ENCODE results near the gene GAPDHS.
A peak's percentile ranks its signal among the peaks of the same experiment; 100 is the strongest.

The GAPDHS gene

DNA sequence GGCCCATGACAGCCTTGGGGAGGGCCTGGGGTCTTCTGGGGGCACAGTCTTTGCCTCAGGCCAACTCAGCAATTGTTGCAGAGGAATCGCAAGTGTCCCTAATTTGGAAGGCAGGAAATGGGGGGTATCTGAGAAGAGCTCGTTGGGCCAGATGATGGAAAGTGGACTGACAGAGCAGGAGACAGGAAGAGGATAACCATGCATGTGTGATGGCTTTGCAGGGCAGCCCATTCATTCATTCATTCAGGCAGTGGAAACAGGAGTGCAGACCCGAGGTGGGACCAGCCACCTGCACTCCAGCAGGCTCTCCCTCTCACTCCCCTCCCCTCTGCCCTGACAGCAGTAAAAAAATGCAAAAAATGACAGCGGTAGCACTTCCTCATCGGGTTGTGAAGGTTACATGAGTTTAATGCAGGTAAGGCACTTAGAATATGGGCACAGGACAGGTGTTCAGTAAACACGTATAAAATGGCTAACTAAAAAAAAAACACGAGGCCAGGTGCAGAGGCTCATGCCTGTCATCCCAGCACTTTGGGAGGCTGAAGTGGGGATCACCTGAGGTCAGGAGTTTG, 7.2 kb downstream of the GAPDHS start:
- DNase-seq = no peak

DNA sequence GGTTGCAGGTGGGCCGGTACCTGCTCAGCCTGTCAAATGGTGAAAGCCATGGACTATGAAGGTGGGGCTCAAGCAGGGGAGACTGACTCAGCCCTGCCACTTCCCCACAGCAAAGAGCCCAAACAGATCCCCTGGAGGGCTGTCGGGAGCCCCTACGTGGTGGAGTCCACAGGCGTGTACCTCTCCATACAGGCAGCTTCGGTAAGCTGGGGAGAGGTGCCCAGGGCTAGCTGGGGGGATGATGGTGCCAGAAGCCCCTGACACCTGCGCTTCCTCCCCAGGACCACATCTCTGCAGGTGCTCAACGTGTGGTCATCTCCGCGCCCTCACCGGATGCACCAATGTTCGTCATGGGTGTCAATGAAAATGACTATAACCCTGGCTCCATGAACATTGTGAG, 9.0 kb downstream of the GAPDHS start:
- no peak for DNase-seq

DNA sequence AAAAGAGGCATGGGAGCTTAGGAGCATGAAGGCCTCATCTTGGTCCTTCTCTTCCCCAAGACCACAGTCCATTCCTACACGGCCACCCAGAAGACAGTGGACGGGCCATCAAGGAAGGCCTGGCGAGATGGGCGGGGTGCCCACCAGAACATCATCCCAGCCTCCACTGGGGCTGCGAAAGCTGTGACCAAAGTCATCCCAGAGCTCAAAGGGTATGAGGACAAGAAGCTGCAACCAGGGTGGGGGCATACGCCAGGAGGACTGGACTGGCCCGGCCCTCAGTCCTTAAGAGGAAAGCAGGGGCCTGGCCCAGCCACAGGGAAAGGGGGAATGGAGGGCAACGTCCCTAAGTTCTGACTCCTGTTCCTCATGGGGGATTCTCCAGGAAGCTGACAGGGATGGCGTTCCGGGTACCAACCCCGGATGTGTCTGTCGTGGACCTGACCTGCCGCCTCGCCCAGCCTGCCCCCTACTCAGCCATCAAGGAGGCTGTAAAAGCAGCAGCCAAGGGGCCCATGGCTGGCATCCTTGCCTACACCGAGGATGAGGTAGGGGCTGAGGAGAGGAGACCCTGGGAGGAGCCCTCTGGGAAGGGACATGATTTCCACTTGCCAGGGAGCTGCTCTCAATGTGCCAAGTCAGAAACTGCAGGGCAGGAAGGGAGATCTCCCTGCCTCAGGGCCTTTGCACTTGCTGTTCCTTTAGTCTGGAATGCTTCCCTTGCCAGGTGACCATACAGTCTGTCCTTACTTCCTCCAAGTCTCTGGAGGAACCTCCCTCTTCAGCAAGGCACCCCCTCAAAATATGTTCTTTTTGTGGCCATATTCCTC, 10.2 kb downstream of the GAPDHS start:
- DNase-seq = no peak

DNA sequence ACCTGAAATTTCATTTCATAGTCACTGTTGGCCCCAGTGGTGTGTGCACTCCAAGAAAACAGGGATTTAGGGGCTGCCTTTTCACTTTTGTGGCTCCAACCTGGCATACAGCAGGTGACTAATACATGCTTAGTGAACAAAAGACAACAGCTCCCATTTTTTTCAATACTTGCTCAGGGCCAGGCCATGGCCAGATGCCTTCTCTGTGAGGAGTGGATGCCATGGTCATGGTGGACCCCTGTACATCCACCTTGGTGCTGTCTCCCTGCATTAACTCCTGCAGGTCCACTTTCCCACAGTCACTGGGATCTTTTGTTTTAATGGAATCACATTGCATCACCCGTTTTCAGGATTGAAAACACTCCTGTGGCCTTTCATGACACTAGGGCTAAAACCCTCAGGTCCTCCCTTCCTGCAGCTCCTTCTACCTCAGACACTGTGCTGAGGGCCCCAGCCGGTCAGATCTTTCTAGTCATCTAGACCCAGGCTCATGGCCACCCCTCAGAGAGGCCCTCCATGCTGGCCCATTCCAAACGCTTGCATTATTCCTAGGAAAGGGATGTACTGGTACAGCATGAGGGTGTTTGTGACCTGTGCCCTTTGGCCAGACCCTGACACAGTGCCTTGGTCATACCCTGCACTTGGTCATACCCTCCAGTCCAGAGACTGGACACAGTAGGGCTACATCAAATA, 11.0 kb downstream of the GAPDHS start:
- DNase-seq = no peak

DNA sequence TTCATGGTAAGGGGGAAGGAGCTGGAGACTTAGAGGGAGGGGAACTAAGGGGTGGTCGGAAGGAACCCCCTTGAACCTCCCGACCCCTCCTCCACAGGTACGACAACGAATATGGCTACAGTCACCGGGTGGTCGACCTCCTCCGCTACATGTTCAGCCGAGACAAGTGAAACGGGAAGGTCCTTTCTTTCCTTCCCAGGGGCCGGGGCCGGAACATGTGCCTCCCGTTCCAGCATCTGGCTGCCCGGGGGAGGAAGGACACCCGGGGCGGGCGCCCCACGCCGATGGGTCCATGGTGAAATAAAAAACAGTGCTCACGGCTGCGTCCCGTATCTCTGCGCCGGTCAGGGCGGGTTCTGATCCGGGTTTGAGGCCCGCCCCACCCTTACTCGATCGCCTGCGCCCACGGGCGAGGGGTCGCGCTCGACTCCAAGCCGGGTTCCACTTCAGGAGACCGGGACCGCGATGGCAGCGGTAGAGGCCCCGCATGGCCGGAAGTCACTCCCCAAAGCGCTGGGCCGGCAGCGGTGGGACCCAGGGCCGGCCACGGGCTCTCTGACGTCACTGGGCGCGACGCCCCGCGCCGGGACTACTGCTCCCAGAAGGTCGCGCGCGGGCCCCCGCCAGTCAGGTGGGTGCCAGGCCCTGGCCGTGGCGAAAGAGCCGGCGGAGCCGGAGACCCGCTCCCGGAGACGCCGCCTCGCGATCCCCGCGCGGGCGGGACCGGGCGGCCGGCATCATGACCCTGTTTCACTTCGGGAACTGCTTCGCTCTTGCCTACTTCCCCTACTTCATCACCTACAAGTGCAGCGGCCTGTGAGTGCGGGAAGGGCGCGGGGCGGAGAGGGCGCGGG, 12.0 kb downstream of the GAPDHS start, which contains the start of gene TMEM147:
Gene TMEM147, plus strand, starts transcription at position 626 of the 854 bp plus-strand sequence. Its CDS starts 114 bp downstream, at position 740.
- peak; percentile 75 for DNase-seq

DNA sequence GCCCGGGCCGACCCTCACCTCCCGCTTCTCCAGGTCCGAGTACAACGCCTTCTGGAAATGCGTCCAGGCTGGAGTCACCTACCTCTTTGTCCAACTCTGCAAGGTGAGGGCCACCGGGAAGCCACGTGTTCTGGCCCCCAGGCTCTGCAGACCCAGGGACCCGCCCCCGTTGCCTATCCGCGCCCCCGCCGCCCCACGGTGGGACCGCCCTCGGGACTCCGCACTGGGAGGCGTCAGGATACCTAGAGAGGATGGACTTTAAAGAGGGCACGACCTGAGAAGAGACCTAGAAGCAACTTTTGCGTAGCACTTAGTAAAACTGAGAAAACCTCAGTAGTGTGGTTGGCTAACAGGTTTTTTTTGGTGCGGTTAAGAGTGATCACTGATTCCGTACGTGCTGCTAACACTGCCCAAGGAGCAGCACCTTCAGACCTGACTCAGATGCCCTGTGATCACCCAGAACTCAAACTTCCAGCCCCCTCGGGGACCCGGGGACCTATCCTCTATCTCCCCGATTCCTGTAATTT, 12.7 kb downstream of the GAPDHS start:
- no peak for DNase-seq

DNA sequence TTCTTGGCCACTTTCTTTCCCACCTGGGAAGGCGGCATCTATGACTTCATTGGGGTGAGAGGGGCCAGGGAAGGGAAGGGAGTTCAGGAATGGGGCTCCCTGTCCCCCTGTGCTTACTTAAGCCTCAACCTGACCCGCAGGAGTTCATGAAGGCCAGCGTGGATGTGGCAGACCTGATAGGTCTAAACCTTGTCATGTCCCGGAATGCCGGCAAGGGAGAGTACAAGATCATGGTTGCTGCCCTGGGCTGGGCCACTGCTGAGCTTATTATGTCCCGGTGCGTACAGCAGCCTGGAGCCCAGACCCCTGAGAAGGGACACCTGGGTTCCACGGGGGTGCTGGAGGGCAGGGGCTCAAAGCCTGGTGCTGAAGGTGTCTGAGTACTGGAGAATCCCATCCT, 13.3 kb downstream of the GAPDHS start:
- DNase-seq = no peak

DNA sequence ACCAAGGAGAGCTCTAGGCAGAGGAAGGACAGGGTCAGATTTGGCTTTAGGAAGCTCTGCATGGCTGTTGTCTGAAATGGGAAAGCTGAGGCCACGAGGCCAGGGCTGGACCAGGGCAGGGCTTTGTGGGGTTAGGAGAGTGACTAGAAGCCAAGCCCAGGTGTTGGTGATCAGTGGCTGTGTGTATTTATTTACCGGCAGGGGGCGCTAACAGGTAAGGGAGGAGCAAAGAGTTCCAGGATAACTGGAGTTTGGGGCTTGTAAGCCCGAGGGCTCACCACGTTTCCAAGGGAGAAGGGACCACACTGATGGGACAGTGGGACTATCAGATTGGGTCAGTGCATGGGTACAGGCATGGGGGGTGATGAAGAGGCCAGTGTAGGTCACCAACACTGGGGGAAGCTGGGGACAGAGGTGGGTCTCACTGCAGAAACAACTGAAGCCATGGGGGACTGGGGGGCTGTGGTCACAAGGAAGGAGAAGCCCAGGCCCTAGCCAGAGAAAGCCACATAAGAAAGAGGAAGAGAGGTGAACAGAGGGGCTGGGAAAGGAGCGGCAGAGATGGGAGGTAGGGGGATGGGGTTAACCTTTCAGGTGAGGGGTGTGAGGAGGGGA, 16.0 kb downstream of the GAPDHS start:
- DNase-seq = peak; percentile 50

DNA sequence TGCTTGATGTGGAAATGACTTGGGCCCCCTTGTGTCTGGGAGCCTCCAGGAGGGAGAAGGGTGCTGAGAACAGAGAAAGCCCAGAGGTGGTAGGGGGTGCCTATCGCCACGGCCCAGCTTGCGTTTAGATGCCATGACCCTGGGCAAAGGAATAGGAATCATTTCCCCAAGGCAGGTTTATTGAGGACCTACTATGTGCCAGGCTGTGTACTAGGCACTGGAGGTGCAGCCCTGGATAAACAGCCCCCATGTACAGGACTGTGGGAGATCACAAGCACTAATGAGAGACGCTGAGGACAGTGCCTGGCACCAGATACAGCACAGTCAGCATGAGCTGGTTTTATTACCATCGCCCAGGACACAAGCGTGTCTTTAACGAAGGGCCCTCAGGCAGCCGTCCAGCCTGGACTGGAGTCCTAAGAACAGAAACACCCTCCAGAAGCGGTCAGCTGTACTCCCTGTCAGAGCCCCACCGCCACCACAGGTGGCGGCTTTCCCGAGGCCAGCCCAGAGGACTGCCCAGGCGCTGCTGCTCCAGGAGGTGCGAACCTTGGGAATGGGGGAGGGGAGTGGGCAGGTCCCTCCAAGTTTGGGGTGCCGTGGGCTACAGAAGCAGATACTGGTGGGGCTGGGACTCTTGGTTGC, 16.7 kb downstream of the GAPDHS start:
- DNase-seq = no peak

DNA sequence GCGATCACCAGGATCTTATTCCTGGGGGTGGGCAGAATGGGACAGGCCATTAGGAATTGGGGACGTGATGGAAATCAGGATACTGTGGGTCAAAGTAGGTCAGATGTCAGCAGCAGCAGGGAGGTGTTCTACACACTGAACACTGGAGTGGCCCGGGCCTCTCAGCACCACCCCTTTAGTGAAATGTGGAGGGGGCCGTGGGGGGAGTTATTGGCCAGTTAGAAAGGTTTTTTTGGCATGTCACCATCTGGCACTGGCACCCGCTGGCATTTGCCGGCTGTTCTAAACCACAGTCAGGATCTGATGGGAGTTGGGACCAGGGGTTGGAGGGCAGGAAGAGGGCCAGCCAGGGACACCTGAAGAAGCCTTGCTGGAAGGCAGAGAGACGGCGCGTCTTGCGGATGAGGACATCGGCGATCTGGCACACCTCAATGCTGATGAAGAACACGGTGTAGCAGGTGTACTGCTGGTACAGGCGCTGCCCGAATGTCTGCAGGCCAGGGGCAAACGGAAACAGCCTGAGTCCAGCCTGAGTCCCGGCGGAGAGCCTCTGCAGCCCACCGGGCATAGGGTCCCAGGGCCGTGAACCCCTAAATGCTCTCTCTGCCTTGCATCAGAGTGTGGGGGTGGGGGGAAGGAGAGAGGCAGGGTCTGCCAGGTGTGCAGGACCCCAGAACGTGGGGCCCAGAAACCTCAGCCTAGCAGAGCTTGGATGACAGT, 18.0 kb downstream of the GAPDHS start:
- no peak for DNase-seq

DNA sequence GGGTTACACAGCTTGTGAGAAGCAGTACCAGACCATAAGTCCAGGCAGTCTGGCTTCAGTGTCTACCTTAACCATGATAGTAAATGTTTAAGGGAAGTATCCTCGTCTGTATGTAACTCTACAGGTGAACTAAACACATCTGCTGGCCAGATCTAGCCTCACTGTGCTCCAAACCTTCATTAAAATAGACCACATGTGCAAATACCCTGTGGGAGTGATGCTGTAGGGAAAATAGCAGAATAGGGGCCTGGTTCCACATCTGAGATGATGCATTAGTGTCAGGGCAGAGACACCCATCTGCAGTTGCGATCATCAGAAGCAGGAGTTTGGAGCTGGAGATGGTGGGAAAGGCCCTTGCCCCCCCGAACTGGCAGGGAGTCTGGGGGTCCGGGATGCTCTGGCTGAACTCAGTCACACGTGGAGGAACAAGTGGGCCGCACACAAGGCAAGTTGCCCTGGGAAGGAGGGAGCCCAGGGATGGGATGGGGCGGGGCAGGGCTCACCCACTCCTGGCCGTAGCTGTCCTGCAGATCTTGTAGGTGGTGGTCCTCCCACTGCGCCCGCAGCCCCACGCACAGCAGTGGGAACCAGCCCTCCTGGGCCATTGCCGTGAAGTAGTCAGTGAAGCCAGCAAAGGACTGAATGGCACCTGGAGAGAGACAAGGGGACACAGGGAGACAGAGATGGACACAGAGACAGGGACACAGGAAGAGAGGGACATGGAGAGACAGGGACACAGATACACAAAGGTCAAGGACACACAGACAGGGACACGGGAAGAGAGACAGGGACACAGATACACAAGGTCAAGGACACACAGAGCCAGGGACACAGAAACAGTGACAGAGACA, 19.5 kb downstream of the GAPDHS start:
- no peak for DNase-seq

DNA sequence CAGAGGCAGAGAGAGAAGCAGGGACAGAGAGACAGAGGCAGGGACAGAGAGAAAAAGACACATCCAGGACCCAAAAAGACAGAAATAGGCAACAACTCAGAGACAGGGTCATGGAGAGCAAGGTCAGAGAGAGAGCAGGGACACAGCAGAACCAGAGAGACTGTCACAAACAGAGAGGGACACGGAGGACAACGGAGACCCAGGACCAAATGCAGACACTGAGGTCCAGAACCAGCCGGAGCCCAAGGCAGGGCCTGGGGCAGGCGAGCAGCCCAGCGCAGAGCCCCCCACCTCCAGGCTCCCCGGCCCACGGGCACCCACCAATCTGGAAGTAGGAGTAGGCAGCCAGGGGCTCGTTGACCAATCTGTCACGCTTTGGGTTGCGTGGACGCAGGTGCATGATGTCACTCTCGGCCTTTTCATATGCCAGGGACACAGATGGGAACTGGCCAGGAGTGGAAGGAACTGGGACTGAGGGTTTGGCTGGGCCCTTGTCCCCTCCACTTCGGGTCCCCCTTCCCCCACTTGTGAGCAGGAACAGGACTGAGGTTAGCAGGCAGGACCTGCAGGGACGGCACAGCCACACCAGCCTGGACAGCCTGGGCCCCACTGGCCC, 20.2 kb downstream of the GAPDHS start:
- no peak for DNase-seq

DNA sequence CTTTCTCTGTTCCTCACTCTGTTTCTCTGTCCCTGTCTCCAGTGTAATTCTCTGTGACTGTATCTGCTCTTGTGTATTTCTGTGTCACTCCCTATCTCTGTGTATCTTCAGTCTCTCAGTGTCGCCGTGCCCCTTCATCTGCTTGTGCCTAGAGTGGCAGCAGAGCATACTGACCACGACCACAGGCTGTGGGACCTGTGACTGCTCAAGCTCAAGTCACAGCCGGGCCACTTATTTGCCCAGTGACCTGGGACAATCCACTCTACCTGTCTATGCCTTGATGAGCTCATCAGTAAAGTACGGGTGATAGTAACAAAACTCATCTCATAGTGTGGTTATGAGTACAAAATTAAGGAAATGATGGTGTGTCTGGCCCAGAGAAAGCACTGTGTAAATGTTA, 20.8 kb downstream of the GAPDHS start:
- no peak for DNase-seq

DNA sequence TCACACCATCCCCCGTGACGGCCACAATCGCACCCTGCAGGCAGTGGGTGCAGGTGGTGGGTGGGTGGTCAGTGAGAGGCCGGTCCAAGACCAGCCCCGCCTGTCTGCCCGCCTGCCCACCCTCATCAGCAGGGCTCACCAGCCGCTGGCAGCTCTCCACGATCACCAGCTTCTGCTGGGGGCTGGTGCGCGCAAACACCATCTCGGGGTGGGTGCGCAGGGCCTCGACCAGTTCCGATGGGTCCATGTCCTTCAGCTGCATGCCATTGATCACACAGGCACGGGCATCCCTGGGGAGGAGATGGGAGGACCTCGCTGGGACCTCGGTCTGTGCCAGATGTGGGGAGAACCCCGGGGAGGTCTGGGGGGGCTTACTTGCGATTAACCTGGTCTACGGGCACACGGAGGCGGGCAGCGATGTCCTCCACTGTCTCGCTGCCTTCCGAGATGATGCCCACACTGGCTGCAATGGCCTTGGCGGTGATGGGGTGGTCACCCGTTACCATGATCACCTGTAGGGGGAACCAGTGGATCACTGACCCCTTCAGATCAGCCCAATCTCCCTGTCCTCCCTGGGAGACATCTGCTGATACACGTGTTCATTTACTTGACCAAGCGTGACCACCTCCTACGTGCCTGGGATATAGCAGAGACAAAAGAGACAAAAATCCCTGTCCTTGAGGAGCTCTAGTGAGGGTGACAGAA, 22.2 kb downstream of the GAPDHS start:
- DNase-seq = no peak

DNA sequence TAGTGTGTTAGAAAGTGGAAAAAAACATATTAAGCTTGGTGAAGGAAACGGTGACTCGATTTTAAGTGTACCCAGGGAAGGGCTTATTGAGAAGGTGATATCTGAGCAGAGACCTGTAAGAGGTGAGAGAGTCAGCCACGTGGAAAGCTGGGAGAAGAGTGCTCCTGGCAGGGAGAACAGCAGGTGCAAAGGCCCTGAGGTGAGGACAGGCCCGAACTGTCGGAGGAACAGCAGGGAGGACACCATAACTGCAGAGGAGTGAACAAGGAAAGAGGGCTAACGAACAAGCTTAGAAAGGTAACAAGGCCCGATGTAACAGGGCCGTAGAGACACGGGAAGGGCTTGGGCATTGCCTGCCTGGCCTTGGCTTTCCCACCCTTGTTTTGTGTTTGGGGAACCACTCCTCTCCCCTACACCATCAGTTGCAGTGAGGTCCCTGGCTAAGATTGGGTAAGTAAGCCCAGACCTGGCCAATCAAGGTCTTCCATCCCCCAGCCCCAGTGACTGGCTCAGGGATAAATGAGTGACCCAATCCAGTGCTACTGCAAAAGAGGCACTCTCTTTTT, 22.9 kb downstream of the GAPDHS start:
- DNase-seq = no peak

DNA sequence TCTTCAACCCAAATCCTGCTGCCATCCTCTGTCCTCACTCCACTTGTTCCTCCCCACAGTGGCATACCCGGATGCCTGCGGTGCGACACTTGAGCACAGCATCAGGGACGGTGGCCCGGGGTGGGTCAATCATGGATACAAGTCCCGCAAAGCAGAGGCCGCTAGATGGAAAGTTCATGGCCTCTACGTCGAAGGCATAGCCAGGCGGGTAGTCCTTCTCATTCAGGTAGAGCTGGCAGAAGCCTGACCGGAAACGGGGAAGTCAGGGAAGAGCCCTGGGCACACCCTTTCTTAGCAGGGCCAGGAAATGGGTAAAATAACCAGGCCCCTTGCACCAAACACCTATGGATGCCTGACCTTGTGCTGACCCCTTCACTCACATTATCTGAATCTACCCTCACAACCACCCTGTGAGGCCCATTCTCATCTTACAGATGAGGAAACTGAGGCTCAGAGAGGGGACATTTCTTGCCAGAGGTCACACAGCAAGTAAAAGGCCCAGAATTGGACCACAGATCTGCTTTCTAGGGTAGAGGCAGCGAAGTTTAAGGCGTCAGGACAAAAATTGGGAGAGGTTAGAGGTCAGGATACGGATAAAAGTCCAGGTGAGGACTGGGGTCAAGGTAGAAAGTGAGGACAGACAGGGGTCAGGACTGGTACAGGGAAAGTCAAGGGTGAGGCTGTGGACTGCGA, 23.7 kb downstream of the GAPDHS start:
- DNase-seq = no peak

DNA sequence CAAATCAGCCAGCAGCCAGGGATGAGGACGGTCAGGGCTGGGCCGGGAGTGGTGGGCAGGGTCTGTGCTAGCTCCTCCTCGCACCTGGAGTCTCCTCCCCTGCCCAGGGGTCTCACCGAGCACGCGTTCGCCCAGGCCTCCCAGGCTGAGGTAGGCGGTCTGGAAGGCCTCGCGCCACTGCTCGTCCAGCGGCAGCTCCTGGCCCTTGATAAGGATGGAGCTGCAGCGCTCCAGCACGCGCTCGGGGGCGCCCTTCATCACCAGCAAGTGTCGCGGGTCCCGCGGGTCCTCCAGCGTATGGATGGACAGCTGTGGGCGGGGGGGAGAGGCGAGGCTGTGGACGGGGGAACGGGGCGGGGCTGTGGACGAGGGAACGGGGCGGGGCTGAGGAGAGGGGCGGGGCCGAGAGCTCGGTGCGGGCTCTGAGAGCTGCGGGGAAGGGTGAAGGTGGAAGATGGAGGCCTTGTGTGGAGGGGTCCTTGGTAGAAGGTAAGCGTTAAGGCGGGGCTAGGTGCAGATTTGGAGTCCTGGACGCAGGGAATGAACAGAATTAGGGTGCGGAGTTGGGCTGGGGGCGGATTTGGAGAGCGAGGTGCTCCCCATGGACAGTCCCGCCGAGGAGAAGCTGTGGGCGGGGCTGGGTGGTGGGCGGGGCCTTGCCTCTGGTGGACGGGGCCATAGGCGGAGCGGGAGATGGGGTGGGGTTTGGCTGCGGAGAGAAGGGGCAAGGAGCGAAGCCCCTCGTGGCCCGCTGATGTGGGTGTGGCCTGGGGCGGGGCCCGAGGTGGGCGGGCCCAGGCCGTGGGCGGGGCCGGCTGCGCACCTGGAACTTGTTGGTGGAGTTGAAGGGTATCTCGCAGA, 24.5 kb downstream of the GAPDHS start:
- peak; percentile 44 for DNase-seq
